ENCODE measurements around the gene AOC2. TPM values are rescaled to one million over a fixed set of nuclear protein-coding genes. Genes with fewer than 3 reads are reported as not detected.

Gene AOC2
- polyA plus RNA-seq, 1 donor (not counting 4 experiments of a cell fraction or from before 2014, with no cell fraction given) = 0.94 TPM

DNA sequence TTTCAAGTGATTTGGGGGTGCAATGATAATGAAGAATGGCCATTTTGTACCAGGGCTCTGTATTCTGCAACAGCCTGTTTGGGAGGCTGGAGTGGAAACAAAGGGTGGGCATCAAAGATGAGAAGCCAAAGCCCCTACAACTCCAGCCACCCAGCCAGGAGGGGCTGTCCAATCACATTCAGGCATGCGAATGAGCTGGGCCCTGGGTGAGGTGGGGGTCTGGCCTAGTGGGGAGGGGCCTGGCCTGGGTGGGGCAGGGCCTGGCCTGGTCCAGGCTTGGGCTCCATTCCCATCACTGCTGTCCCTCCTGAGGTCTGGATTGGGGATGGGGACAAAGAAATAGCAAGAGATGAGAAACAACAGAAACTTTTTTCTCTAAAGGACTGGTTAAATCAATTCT lies 13.0 kb downstream of the AOC2 start:
- Histone ChIP-seq H3K9me3 (ENCODE audit: control insufficient read depth, low read depth, low read length) (no peaks in the 10 kb centered on the region), H2AFZ (ENCODE audit: control insufficient read depth, low read length) (no peak overlapping the region), H3K79me2 (ENCODE audit: control insufficient read depth, insufficient read depth, low read length) (no peaks in the 10 kb centered on the region), H4K20me1 (ENCODE audit: control insufficient read depth, extremely low read depth, insufficient read depth, low read length) (no peaks in the 10 kb centered on the region), H3K4me2 (ENCODE audit: control insufficient read depth, extremely low read depth, insufficient read depth, low read depth, low read length) (no peak overlapping the region), H3K27ac (ENCODE audit: control insufficient read depth, insufficient read depth, low read length) (no peak overlapping the region), H3K4me3 (ENCODE audit: control insufficient read depth in 2 of 3, extremely low read depth in 1 of 3, insufficient read depth in 2 of 3, low read depth in 1 of 3, low read length in 3 of 3) (no peak overlapping the region), H3K36me3 (ENCODE audit: control insufficient read depth in 2 of 2, extremely low read depth in 1 of 2, insufficient read depth in 2 of 2, low read length in 2 of 2) (no peaks in the 10 kb centered on the region), H3K27me3 (ENCODE audit: control insufficient read depth, extremely low read depth, insufficient read depth, low read length) (no peaks in the 10 kb centered on the region), H3K9ac (ENCODE audit: control insufficient read depth, extremely low read depth, insufficient read depth, low read length) (no peak overlapping the region), H3K4me1 (ENCODE audit: control insufficient read depth, extremely low read depth, insufficient read depth, low read length) (no peaks in the 10 kb centered on the region), H3K9me1 (ENCODE audit: control insufficient read depth, extremely low read depth, insufficient read depth, low read length) (no peaks in the 10 kb centered on the region)
- TF ChIP-seq CTCF (optimal IDR thresholded peaks at IDR 0.05 in 1 of 3, IDR thresholded peaks at IDR 0.05 in 1 of 3, conservative IDR thresholded peaks at IDR 0.05 in 1 of 3; ENCODE audit: extremely low read depth in 1 of 3, insufficient read depth in 2 of 3, low read length in 3 of 3) = no peak
- TF ChIP-seq EZH2 (IDR thresholded peaks at IDR 0.05; ENCODE audit: low read length) = no peak
- FAIRE-seq (no peak), DNase-seq (ENCODE audit: low read depth, low spot score) (no peak)
- dilution Hi-C loops (cut with MboI; ENCODE audit: extremely low pct_ligation_motif_present, low sequenced_read_pairs) = no loop called here

- H3K9me3 ChIP-seq (ENCODE audit: control insufficient read depth, low read depth, low read length) = no peaks in the 10 kb centered on the region
- no peaks in the 10 kb centered on the region for H3K36me3 ChIP-seq (ENCODE audit: control insufficient read depth in 2 of 2, extremely low read depth in 1 of 2, insufficient read depth in 2 of 2, low read length in 2 of 2)
- H2AFZ ChIP-seq (ENCODE audit: control insufficient read depth, low read length) = no peak overlapping the region
- H3K9me1 ChIP-seq (ENCODE audit: control insufficient read depth, extremely low read depth, insufficient read depth, low read length) = no peaks in the 10 kb centered on the region
- no peak overlapping the region for H3K4me3 ChIP-seq (ENCODE audit: control insufficient read depth in 2 of 3, extremely low read depth in 1 of 3, insufficient read depth in 2 of 3, low read depth in 1 of 3, low read length in 3 of 3)
- no peaks in the 10 kb centered on the region for H3K4me1 ChIP-seq (ENCODE audit: control insufficient read depth, extremely low read depth, insufficient read depth, low read length)
- H3K9ac ChIP-seq (ENCODE audit: control insufficient read depth, extremely low read depth, insufficient read depth, low read length) = no peak overlapping the region
- FAIRE-seq = no peak
- TF ChIP-seq EZH2 (IDR thresholded peaks at IDR 0.05; ENCODE audit: low read length) = no peak
- TF ChIP-seq CTCF (optimal IDR thresholded peaks at IDR 0.05 in 1 of 3, IDR thresholded peaks at IDR 0.05 in 1 of 3, conservative IDR thresholded peaks at IDR 0.05 in 1 of 3; ENCODE audit: extremely low read depth in 1 of 3, insufficient read depth in 2 of 3, low read length in 3 of 3) = no peak
- H3K27me3 ChIP-seq (ENCODE audit: control insufficient read depth, extremely low read depth, insufficient read depth, low read length) = peaks cover 10% of the 10 kb centered on the region
- H4K20me1 ChIP-seq (ENCODE audit: control insufficient read depth, extremely low read depth, insufficient read depth, low read length) = no peaks in the 10 kb centered on the region
- H3K4me2 ChIP-seq (ENCODE audit: control insufficient read depth, extremely low read depth, insufficient read depth, low read depth, low read length) = no peak overlapping the region
- dilution Hi-C loops (cut with MboI; ENCODE audit: extremely low pct_ligation_motif_present, low sequenced_read_pairs) = no loop called here
- no peak overlapping the region for H3K27ac ChIP-seq (ENCODE audit: control insufficient read depth, insufficient read depth, low read length)
- no peak for DNase-seq (ENCODE audit: low read depth, low spot score)
- no peaks in the 10 kb centered on the region for H3K79me2 ChIP-seq (ENCODE audit: control insufficient read depth, insufficient read depth, low read length)
These were observed 21.3 kb downstream of the AOC2 start for GRCh38 chr17:42865638-42866094.
